Neural cell (in vitro differentiated cells): ENCODE measurements around the gene FBXO7. TPM values are rescaled to one million over a fixed set of nuclear protein-coding genes. Genes with fewer than 3 reads are reported as not detected.

Source experiments
- H2AFZ ChIP-seq: fragments of 200-600, 300-800 bp; sonication (generic), shearing (Covaris generic); 2 replicates; pipeline ENCODE4 v1.6.0; 2014; ENCODE audit warnings: low read depth, mild to moderate bottlenecking, antibody characterized with exemption, low read length, moderate library complexity
- H3F3A ChIP-seq: fragments of 200-600 bp; shearing (Covaris generic); 2 replicates; pipeline ENCODE4 v1.6.1; 2016; ENCODE audit warnings: mild to moderate bottlenecking, moderate library complexity, mixed read lengths, antibody characterized with exemption, low read length; ENCODE audit not compliant: insufficient read depth, poor library complexity, severe bottlenecking
- H3K27ac ChIP-seq: fragments of 200-600, 300-800 bp; sonication (generic), shearing (Covaris generic); 2 replicates; pipeline ENCODE4 v1.5.1; 2014; ENCODE audit warnings: mild to moderate bottlenecking, low read length, moderate library complexity
- H3K27me3 ChIP-seq: fragments of 300-800, 200-600 bp; sonication (generic), shearing (Covaris generic); 2 replicates; pipeline ENCODE4 v1.6.0; 2014; ENCODE audit warnings: mild to moderate bottlenecking, low read depth, low read length, moderate library complexity; ENCODE audit not compliant: insufficient read depth
- H3K36me3 ChIP-seq: fragments of 300-800, 200-600 bp; sonication (generic), shearing (Covaris generic); 2 replicates; pipeline ENCODE4 v1.5.1; 2014; ENCODE audit warnings: mild to moderate bottlenecking, antibody characterized with exemption, low read length, moderate library complexity; ENCODE audit not compliant: insufficient read depth
- H3K4me2 ChIP-seq: fragments of 300-800, 200-600 bp; sonication (generic), shearing (Covaris generic); 2 replicates; pipeline ENCODE4 v1.6.0; 2014; ENCODE audit warnings: mild to moderate bottlenecking, low read length
- H3K4me3 ChIP-seq: fragments of 300-800, 200-600 bp; sonication (generic), shearing (Covaris generic); 2 replicates; pipeline ENCODE4 v1.5.1; 2014; ENCODE audit warnings: mild to moderate bottlenecking, low read length, moderate library complexity
- H3K79me2 ChIP-seq: fragments of 200-600 bp; shearing (Covaris generic); replicated peaks from 2 replicates; pipeline ENCODE4 v1.6.0; 2014; ENCODE audit warnings: mild to moderate bottlenecking, low read length, moderate library complexity; ENCODE audit not compliant: insufficient read depth
- H3K9ac ChIP-seq: fragments of 300-800, 200-600 bp; sonication (generic), shearing (Covaris generic); 2 replicates; pipeline ENCODE4 v1.6.1; 2016; ENCODE audit warnings: mild to moderate bottlenecking, low read length, mixed read lengths
- H3K9me2 ChIP-seq: fragments of 200-600 bp; shearing (Covaris generic); 2 replicates; pipeline ENCODE4 v1.6.1; 2016; ENCODE audit warnings: mild to moderate bottlenecking, low read length, mixed read lengths; ENCODE audit not compliant: insufficient read depth
- H3K9me3 ChIP-seq: fragments of 200-600, 300-800 bp; sonication (generic), shearing (Covaris generic); 2 replicates; pipeline ENCODE4 v1.6.1; 2016; ENCODE audit warnings: mild to moderate bottlenecking, mixed run types, low read length, moderate library complexity, mixed read lengths
- H4K20me1 ChIP-seq: fragments of 200-600 bp; shearing (Covaris generic); 2 replicates; pipeline ENCODE4 v1.6.1; 2016; ENCODE audit warnings: mild to moderate bottlenecking, mixed run types; ENCODE audit not compliant: insufficient read depth
- CTCF ChIP-seq: fragments of 450-650 bp; IDR thresholded peaks from 2 replicates; pipeline ENCODE4 v1.5.1; 2014; ENCODE audit warnings: antibody characterized with exemption, mild to moderate bottlenecking, moderate library complexity; ENCODE audit not compliant: poor library complexity, severe bottlenecking
- EP300 ChIP-seq: fragments of 450-650 bp; conservative IDR thresholded peaks from 2 replicates; pipeline ENCODE4 v1.6.1; 2014; ENCODE audit warnings: antibody characterized with exemption, mild to moderate bottlenecking, moderate library complexity; ENCODE audit not compliant: poor library complexity, severe bottlenecking
- EZH2 ChIP-seq: fragments of 200-600, 300-800 bp; shearing (Covaris generic), sonication (generic); IDR thresholded peaks from 2 replicates; pipeline ENCODE4 v1.6.1; 2014; ENCODE audit warnings: antibody characterized with exemption, low read length, borderline replicate concordance, mild to moderate bottlenecking; ENCODE audit not compliant: insufficient read depth, poor library complexity, severe bottlenecking
- MXI1 ChIP-seq: fragments of 450-650 bp; conservative IDR thresholded peaks from 2 replicates; pipeline ENCODE4 v1.6.1; 2014; ENCODE audit warnings: antibody characterized with exemption, mild to moderate bottlenecking; ENCODE audit not compliant: poor library complexity, severe bottlenecking
- POLR2AphosphoS5 ChIP-seq: IDR thresholded peaks from 2 replicates; pipeline ENCODE4 v1.6.1; 2012
- RAD21 ChIP-seq: fragments of 450-650 bp; conservative IDR thresholded peaks from 2 replicates; pipeline ENCODE4 v1.6.1; 2014; ENCODE audit warnings: antibody characterized with exemption, mild to moderate bottlenecking, moderate library complexity
- REST ChIP-seq: IDR thresholded peaks from 2 replicates; pipeline ENCODE4 v1.6.1; 2012; ENCODE audit warnings: borderline replicate concordance
- SMC3 ChIP-seq: fragments of 450-650 bp; conservative IDR thresholded peaks from 2 replicates; pipeline ENCODE4 v1.6.1; 2014; ENCODE audit warnings: antibody characterized with exemption, mild to moderate bottlenecking, moderate library complexity; ENCODE audit not compliant: poor library complexity
- TAF1 ChIP-seq: IDR thresholded peaks from 2 replicates; pipeline ENCODE4 v1.6.1; 2012; ENCODE audit warnings: low read depth
- polyA plus RNA-seq: library from polyadenylated mRNA; depleted of rRNA; stranded (reverse); fragments of >200 nt; gene quantifications from 2 replicates; pipeline ENCODE4 v1.2.3, GENCODE V29; 2014

FBXO7 gene
- polyA plus RNA-seq, 1 donor from 2014 or later, result 51.2 TPM

GRCh38 chr22:32430352-32430751 is 44.3 kb upstream of the FBXO7 start:
- Histone ChIP-seq H3K9me2 (no peaks in the 10 kb centered on the region), H3K79me2 (no peaks in the 10 kb centered on the region), H3K36me3 (no peaks in the 10 kb centered on the region), H3K4me2 (no peak overlapping the region), H3K27ac (no peak overlapping the region), H3K9ac (no peak overlapping the region), H3K4me3 (no peak overlapping the region), H3K9me3 (no peaks in the 10 kb centered on the region), H3F3A (no peaks in the 10 kb centered on the region), H3K27me3 (peaks cover 5% of the 10 kb centered on the region), H2AFZ (no peak overlapping the region), H4K20me1 (no peaks in the 10 kb centered on the region)
- no peak for TF ChIP-seq SMC3
- TF ChIP-seq EP300, result no peak
- no peak for TF ChIP-seq MXI1
- TF ChIP-seq REST, result no peak
- TF ChIP-seq POLR2AphosphoS5, result no peak
- no peak for TF ChIP-seq RAD21
- no peak for TF ChIP-seq CTCF
- TF ChIP-seq EZH2, result no peak
- TF ChIP-seq TAF1, result no peak

GRCh38 chr22:32444068-32444467 is 30.5 kb upstream of the FBXO7 start:
- H3K4me2 ChIP-seq, result no peak overlapping the region

More at GRCh38 chr22:32444068-32444467, 30.5 kb upstream of the FBXO7 start:
- Histone ChIP-seq H3K9ac (no peak overlapping the region), H3K4me3 (no peak overlapping the region), H3K36me3 (no peaks in the 10 kb centered on the region), H3K27me3 (no peaks in the 10 kb centered on the region), H4K20me1 (no peaks in the 10 kb centered on the region), H3K9me2 (no peaks in the 10 kb centered on the region), H3K27ac (no peak overlapping the region), H3F3A (no peaks in the 10 kb centered on the region), H2AFZ (no peak overlapping the region), H3K79me2 (no peaks in the 10 kb centered on the region), H3K9me3 (no peaks in the 10 kb centered on the region)
- peak; percentile 44 for TF ChIP-seq RAD21
- TF ChIP-seq EZH2, result no peak
- no peak for TF ChIP-seq MXI1
- no peak for TF ChIP-seq REST
- TF ChIP-seq SMC3, result peak; percentile 33
- TF ChIP-seq POLR2AphosphoS5, result no peak
- no peak for TF ChIP-seq EP300
- peak; percentile 36 for TF ChIP-seq CTCF
- TF ChIP-seq TAF1, result no peak
